ENCODE results near the gene TOMM22. TPM values are rescaled to one million over a fixed set of nuclear protein-coding genes. Genes with fewer than 3 reads are reported as not detected.

TOMM22 gene
- total and polyA plus RNA-seq, 2 experiments from 2014 or later, result 84.0 to 131 TPM

DNA sequence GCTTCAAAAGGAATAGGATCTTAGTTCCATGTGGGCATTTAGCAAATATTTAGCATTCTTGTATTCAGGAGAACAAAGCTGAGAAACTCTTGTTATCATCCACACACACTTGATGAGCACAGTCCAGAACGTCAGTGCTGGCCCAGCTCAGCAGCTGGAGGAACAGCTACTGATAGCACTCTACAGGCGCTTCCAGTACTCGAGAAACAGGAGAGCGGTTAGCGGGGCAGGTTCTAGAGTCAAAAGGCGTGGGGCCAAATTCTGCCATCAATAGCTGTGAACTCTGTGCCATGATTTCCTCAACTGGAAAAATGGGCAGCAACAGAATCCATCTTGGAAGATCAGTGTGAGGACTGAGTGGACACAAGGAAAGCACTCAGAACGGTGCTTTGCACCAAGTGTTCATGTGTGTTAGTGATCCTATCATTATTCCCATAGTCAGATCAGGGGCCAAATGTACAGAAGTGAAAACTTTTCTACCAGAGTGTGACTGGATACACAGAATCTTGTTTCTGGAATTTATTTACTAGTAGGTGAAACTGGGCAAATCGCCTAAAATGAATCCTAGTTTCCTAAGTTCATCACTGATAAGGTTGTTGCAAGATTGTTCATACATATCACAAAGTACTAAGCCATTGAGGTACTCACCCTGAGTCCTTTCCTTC is 15.8 kb downstream of the TOMM22 start:
- Histone ChIP-seq H3K79me2 (replicated peaks; ENCODE audit: insufficient read depth) (peaks cover 52% of the 10 kb centered on the region), H3K36me3 (ENCODE audit: insufficient read depth) (no peaks in the 10 kb centered on the region), H3K9me2 (ENCODE audit: insufficient read depth) (no peaks in the 10 kb centered on the region), H3K27ac (ENCODE audit: low read depth) (no peak overlapping the region), H3K4me2 (no peak overlapping the region), H3F3A (replicated peaks; ENCODE audit: low read depth) (peaks cover 4% of the 10 kb centered on the region; the same call in 1 of the 2 replicates), H2AFZ (no peak overlapping the region), H4K20me1 (replicated peaks; ENCODE audit: insufficient read depth) (peaks cover 16% of the 10 kb centered on the region), H3K4me1 (ENCODE audit: insufficient read depth) (peaks cover 18% of the 10 kb centered on the region), H3K4me3 (0 out of 2 replicates have a peak overlapping the region, but pooled peaks have one; percentile 97), H3K27me3 (ENCODE audit: insufficient read depth) (no peaks in the 10 kb centered on the region)
- ATAC-seq, result no peak
- H3K36me3 Mint-ChIP-seq (ENCODE audit: low read depth), result peaks cover 12% of the 10 kb centered on the region
- H3K9me3 Mint-ChIP-seq, result no peaks in the 10 kb centered on the region
- no peak overlapping the region for H3K27ac Mint-ChIP-seq
- H3K27me3 Mint-ChIP-seq (ENCODE audit: insufficient read depth, low read depth, poor library complexity), result peaks cover 16% of the 10 kb centered on the region
- no peak for DNase-seq (ENCODE audit: low spot score)
- H3K4me3 Mint-ChIP-seq, result no peak overlapping the region; the same call in 2 of the 3 replicates
- TF ChIP-seq POLR2AphosphoS5 (IDR thresholded peaks at IDR 0.05; ENCODE audit: low read depth), result no peak
- TF ChIP-seq, protein P1, sequence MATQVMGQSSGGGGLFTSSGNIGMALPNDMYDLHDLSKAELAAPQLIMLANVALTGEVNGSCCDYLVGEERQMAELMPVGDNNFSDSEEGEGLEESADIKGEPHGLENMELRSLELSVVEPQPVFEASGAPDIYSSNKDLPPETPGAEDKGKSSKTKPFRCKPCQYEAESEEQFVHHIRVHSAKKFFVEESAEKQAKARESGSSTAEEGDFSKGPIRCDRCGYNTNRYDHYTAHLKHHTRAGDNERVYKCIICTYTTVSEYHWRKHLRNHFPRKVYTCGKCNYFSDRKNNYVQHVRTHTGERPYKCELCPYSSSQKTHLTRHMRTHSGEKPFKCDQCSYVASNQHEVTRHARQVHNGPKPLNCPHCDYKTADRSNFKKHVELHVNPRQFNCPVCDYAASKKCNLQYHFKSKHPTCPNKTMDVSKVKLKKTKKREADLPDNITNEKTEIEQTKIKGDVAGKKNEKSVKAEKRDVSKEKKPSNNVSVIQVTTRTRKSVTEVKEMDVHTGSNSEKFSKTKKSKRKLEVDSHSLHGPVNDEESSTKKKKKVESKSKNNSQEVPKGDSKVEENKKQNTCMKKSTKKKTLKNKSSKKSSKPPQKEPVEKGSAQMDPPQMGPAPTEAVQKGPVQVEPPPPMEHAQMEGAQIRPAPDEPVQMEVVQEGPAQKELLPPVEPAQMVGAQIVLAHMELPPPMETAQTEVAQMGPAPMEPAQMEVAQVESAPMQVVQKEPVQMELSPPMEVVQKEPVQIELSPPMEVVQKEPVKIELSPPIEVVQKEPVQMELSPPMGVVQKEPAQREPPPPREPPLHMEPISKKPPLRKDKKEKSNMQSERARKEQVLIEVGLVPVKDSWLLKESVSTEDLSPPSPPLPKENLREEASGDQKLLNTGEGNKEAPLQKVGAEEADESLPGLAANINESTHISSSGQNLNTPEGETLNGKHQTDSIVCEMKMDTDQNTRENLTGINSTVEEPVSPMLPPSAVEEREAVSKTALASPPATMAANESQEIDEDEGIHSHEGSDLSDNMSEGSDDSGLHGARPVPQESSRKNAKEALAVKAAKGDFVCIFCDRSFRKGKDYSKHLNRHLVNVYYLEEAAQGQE (IDR thresholded peaks at IDR 0.05; ENCODE audit: unreplicated experiment), result no peak
- TF ChIP-seq ZNF331 (CRISPR knock-in tag; IDR thresholded peaks at IDR 0.05; ENCODE audit: low read depth), result no peak
- TF ChIP-seq, protein P2, sequence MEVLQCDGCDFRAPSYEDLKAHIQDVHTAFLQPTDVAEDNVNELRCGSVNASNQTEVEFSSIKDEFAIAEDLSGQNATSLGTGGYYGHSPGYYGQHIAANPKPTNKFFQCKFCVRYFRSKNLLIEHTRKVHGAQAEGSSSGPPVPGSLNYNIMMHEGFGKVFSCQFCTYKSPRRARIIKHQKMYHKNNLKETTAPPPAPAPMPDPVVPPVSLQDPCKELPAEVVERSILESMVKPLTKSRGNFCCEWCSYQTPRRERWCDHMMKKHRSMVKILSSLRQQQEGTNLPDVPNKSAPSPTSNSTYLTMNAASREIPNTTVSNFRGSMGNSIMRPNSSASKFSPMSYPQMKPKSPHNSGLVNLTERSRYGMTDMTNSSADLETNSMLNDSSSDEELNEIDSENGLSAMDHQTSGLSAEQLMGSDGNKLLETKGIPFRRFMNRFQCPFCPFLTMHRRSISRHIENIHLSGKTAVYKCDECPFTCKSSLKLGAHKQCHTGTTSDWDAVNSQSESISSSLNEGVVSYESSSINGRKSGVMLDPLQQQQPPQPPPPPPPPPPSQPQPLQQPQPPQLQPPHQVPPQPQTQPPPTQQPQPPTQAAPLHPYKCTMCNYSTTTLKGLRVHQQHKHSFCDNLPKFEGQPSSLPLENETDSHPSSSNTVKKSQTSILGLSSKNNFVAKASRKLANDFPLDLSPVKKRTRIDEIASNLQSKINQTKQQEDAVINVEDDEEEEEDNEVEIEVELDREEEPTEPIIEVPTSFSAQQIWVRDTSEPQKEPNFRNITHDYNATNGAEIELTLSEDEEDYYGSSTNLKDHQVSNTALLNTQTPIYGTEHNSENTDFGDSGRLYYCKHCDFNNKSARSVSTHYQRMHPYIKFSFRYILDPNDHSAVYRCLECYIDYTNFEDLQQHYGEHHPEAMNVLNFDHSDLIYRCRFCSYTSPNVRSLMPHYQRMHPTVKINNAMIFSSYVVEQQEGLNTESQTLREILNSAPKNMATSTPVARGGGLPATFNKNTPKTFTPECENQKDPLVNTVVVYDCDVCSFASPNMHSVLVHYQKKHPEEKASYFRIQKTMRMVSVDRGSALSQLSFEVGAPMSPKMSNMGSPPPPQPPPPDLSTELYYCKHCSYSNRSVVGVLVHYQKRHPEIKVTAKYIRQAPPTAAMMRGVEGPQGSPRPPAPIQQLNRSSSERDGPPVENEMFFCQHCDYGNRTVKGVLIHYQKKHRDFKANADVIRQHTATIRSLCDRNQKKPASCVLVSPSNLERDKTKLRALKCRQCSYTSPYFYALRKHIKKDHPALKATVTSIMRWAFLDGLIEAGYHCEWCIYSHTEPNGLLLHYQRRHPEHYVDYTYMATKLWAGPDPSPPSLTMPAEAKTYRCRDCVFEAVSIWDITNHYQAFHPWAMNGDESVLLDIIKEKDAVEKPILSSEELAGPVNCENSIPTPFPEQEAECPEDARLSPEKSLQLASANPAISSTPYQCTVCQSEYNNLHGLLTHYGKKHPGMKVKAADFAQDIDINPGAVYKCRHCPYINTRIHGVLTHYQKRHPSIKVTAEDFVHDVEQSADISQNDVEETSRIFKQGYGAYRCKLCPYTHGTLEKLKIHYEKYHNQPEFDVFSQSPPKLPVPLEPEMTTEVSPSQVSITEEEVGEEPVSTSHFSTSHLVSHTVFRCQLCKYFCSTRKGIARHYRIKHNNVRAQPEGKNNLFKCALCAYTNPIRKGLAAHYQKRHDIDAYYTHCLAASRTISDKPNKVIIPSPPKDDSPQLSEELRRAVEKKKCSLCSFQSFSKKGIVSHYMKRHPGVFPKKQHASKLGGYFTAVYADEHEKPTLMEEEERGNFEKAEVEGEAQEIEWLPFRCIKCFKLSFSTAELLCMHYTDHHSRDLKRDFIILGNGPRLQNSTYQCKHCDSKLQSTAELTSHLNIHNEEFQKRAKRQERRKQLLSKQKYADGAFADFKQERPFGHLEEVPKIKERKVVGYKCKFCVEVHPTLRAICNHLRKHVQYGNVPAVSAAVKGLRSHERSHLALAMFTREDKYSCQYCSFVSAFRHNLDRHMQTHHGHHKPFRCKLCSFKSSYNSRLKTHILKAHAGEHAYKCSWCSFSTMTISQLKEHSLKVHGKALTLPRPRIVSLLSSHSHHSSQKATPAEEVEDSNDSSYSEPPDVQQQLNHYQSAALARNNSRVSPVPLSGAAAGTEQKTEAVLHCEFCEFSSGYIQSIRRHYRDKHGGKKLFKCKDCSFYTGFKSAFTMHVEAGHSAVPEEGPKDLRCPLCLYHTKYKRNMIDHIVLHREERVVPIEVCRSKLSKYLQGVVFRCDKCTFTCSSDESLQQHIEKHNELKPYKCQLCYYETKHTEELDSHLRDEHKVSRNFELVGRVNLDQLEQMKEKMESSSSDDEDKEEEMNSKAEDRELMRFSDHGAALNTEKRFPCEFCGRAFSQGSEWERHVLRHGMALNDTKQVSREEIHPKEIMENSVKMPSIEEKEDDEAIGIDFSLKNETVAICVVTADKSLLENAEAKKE (CRISPR knock-in tag; IDR thresholded peaks at IDR 0.05), result no peak
- no peak for TF ChIP-seq NANOG (IDR thresholded peaks at IDR 0.05; ENCODE audit: borderline replicate concordance)
- TF ChIP-seq EZH2phosphoT487 (IDR thresholded peaks at IDR 0.05; ENCODE audit: unreplicated experiment), result no peak
- TF ChIP-seq CREB1 (CRISPR knock-in tag; IDR thresholded peaks at IDR 0.05; ENCODE audit: low read depth), result no peak
- no peak for TF ChIP-seq ZNF114 (CRISPR knock-in tag; IDR thresholded peaks at IDR 0.05)
- no peak for TF ChIP-seq STAT1 (IDR thresholded peaks at IDR 0.05; ENCODE audit: unreplicated experiment)
- no peak for TF ChIP-seq EZH2 (IDR thresholded peaks at IDR 0.05; ENCODE audit: low read depth, unreplicated experiment)
- TF ChIP-seq, protein P3, sequence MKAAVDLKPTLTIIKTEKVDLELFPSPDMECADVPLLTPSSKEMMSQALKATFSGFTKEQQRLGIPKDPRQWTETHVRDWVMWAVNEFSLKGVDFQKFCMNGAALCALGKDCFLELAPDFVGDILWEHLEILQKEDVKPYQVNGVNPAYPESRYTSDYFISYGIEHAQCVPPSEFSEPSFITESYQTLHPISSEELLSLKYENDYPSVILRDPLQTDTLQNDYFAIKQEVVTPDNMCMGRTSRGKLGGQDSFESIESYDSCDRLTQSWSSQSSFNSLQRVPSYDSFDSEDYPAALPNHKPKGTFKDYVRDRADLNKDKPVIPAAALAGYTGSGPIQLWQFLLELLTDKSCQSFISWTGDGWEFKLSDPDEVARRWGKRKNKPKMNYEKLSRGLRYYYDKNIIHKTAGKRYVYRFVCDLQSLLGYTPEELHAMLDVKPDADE (IDR thresholded peaks at IDR 0.05), result no peak
- TF ChIP-seq JUNB (IDR thresholded peaks at IDR 0.05; ENCODE audit: unreplicated experiment), result no peak
- TF ChIP-seq, protein P4, sequence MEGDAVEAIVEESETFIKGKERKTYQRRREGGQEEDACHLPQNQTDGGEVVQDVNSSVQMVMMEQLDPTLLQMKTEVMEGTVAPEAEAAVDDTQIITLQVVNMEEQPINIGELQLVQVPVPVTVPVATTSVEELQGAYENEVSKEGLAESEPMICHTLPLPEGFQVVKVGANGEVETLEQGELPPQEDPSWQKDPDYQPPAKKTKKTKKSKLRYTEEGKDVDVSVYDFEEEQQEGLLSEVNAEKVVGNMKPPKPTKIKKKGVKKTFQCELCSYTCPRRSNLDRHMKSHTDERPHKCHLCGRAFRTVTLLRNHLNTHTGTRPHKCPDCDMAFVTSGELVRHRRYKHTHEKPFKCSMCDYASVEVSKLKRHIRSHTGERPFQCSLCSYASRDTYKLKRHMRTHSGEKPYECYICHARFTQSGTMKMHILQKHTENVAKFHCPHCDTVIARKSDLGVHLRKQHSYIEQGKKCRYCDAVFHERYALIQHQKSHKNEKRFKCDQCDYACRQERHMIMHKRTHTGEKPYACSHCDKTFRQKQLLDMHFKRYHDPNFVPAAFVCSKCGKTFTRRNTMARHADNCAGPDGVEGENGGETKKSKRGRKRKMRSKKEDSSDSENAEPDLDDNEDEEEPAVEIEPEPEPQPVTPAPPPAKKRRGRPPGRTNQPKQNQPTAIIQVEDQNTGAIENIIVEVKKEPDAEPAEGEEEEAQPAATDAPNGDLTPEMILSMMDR (conservative IDR thresholded peaks at IDR 0.05; ENCODE audit: low read depth in 2 of 2), result no peak
- H3K4me1 Mint-ChIP-seq, result peaks cover 25% of the 10 kb centered on the region

Data from GM23338 (cell line).